ENCODE results near the gene USP14. TPM values are rescaled to one million over a fixed set of nuclear protein-coding genes. Genes with fewer than 3 reads are reported as not detected.
A peak's percentile ranks its signal among the peaks of the same experiment; 100 is the strongest.
"Not testable (repeated sequence)": the region's sequence is repeated elsewhere in the genome, so short reads cannot be mapped to it uniquely, and the experiment has no call there.

Gene USP14
- total RNA-seq, 1 donor from 2014 or later, result 98.4 TPM

DNA sequence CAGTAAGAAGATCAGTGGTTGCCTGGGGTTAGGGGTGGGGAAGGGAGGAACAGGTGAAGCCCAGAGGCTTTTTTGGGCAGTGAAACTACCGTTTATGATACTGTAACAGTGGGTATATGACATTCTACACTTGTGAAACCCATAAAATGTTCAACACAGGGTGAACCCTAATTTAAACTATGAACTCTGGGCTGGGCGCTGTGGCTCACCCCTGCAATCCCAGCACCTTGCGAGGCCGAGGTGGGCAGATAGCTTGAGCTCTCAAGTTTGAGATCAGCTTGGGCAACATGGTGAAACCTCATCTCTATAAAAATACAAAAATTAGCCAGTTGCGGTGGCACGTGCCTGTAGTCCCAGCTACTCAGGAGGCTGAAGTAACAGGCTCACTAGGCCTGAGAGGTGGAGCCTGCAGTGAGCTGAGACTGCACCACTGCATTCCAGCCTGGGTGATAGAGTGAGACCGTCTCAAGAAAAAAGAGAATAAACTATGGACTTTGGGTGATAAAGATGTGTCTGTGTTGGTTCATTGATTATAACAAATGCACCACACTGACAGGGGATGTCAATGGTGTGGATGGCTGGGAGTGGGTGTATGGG is 17.6 kb upstream of the USP14 start:
- H3K4me1 Mint-ChIP-seq (ENCODE audit: low read depth), result no peaks in the 10 kb centered on the region
- intact Hi-C loops (cut with micrococcal nuclease), result no loop called here
- no peaks in the 10 kb centered on the region for H3K27me3 Mint-ChIP-seq (ENCODE audit: low read depth)
- no peak overlapping the region for H3K27ac Mint-ChIP-seq
- no peaks in the 10 kb centered on the region for H3K9me3 Mint-ChIP-seq
- H3K4me3 Mint-ChIP-seq (ENCODE audit: low read depth), result no peak overlapping the region
- H3K36me3 Mint-ChIP-seq (ENCODE audit: low read depth), result no peaks in the 10 kb centered on the region
- no peak for DNase-seq (ENCODE audit: low spot score)

DNA sequence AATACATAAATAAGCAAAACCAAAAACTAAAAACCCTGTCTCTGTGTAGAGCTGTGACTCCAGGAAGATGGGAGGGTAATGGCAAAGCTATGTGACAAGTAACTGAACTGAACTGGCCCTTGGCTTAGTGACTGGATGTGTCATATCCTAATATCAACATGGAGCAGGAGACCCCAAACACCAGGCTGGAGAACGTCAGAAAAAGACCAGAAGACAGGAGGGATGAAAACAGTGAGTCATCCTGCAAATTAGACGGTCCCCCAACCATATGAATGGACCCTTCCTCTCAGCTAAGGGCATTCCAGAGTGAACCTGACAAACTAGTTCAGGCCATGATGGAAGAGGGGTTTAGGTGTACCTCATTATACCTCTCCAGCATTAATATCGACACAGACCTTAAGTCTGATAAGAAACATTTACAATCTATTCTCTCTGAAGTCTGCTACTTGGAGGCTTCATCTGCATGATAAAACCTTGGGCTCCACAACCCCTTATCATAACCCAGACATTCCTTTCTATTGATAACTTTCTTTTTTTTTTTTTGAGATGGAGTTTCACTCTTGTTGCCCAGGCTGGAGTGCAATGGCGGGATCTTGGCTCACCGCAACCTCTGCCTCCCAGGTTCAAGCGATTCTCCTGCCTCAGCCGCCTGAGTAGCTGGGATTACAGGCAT is 15.6 kb upstream of the USP14 start:
- H3K4me1 Mint-ChIP-seq (ENCODE audit: low read depth); intact Hi-C loops (cut with micrococcal nuclease): not testable (repeated sequence)

DNA sequence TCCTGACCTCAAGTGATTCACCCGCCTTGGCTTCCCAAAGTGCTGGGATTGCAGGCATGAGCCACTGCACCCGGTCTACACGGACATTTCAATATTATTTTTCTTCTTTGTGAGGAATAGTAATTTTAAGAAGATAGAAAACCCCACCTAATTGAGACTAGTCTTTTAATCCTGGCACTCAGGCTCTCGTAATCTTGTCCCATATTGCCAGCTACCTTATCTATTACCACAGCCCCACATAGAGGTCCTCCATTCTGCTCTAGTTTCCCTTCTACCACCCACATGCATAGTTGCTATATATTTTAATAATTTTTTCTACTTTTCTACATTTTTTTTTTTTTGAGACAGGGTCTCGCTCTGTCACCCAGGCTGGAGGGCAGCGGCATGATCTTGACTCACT is 9.5 kb upstream of the USP14 start:
- Mint-ChIP-seq H3K27ac (no peak overlapping the region), H3K36me3 (ENCODE audit: low read depth) (no peaks in the 10 kb centered on the region), H3K4me3 (ENCODE audit: low read depth) (no peak overlapping the region), H3K27me3 (ENCODE audit: low read depth) (peaks cover 11% of the 10 kb centered on the region), H3K9me3 (no peaks in the 10 kb centered on the region), H3K4me1 (ENCODE audit: low read depth) (no peaks in the 10 kb centered on the region)
- intact Hi-C loops (cut with micrococcal nuclease), result no loop called here
- DNase-seq (ENCODE audit: low spot score), result no peak

More for the DNA sequence above, 15.6 kb upstream of the USP14 start:
- DNase-seq (ENCODE audit: low spot score); H3K4me3 Mint-ChIP-seq (ENCODE audit: low read depth); H3K9me3 Mint-ChIP-seq; H3K27ac Mint-ChIP-seq; H3K36me3 Mint-ChIP-seq (ENCODE audit: low read depth); H3K27me3 Mint-ChIP-seq (ENCODE audit: low read depth): not testable (repeated sequence)

DNA sequence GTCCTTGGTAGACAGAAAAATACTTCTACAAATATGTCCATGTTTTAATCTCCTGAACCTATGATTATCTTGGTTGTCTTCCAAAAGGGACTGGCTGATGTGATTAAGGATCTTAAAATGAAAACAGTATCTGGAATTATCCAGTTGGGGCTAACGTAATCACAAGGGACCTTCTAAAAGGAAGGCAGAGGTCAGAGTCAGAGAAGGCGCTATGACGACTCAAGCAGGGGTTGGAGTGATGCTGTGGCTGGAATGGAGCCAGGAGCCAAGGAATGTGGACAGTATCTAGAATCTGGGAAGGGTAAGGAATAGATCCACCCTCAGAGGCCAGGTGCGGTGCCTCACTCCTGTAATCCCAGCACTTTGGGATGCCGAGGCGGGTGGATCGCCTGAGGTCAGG is 4.2 kb upstream of the USP14 start:
- Mint-ChIP-seq H3K9me3 (no peaks in the 10 kb centered on the region), H3K27me3 (ENCODE audit: low read depth) (peaks cover 10% of the 10 kb centered on the region), H3K36me3 (ENCODE audit: low read depth) (no peaks in the 10 kb centered on the region), H3K4me1 (ENCODE audit: low read depth) (peaks cover 2% of the 10 kb centered on the region), H3K27ac (no peak overlapping the region), H3K4me3 (ENCODE audit: low read depth) (no peak overlapping the region)
- no peak for DNase-seq (ENCODE audit: low spot score)
- intact Hi-C loops (cut with micrococcal nuclease), result no loop called here

DNA sequence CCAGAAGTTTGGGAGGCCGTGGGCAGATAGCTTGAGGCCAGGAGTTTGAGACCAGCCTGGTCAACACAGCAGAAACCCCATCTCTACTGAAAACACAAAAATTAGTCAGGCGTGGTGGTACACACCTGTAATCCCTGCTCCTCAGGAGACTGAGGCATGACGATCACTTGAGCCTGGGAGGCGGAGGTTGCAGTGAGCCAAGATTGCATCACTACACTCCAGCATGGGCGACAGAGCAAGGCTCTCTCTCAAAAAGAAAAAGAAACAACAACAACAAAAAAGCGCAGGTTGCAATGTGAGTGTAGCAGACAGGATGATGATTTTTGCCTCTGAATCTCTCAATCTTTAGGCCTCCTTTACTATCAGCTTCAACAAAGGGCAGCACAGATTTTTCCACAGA is 2.7 kb upstream of the USP14 start:
- intact Hi-C loops (cut with micrococcal nuclease), result loop anchor here (5.0 kb wide), 1 partner anchor 43 kb away; no protein-coding TSS in a partner anchor
- H3K27me3 Mint-ChIP-seq (ENCODE audit: low read depth), result peaks cover 10% of the 10 kb centered on the region
- no peak overlapping the region for H3K4me3 Mint-ChIP-seq (ENCODE audit: low read depth)

DNA sequence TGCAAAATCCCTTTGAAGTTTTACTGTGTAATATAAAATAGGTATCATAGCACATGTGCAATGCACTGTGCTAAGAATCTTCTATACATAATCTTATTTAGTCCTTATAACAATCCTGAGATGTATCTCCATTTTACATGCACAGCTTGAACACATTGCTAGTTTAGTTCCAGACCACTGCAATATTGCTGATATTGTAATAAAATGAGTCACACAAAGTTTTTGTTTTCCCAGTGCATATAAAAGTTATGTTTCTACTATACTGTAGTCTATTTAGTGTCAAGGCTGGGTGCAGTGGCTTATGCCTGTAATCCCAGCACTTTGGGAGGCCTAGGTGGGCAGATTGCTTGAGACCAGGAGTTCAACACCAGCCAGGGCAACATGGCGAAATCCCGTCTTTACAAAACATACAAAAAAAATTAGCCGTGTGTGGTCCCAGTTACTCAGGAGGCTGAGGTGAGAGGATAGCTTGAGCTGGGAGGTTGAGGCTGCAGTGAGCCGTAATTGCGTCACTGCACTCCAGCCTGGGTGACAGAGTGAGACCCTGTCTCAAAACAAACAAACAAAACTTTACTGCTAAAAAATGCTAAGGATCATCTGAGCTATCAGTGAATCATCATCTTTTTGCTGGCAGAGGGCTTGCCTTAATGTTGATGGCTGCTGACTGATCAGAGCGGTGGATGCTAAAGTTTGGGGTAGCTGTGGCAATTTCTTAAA is 1.7 kb upstream of the USP14 start:
- H3K9me3 Mint-ChIP-seq, result no peaks in the 10 kb centered on the region
- no peak for DNase-seq (ENCODE audit: low spot score)
- intact Hi-C loops (cut with micrococcal nuclease), result loop anchor here (5.0 kb wide), 1 partner anchor 44 kb away; no protein-coding TSS in a partner anchor
- no peak overlapping the region for H3K27ac Mint-ChIP-seq
- peaks cover 4% of the 10 kb centered on the region for H3K27me3 Mint-ChIP-seq (ENCODE audit: low read depth)
- H3K4me1 Mint-ChIP-seq (ENCODE audit: low read depth), result peaks cover 12% of the 10 kb centered on the region
- no peak overlapping the region for H3K4me3 Mint-ChIP-seq (ENCODE audit: low read depth)
- peaks cover 10% of the 10 kb centered on the region for H3K36me3 Mint-ChIP-seq (ENCODE audit: low read depth)

More for the DNA sequence above, 2.7 kb upstream of the USP14 start:
- peaks cover 8% of the 10 kb centered on the region for H3K4me1 Mint-ChIP-seq (ENCODE audit: low read depth)
- H3K36me3 Mint-ChIP-seq (ENCODE audit: low read depth), result peaks cover 3% of the 10 kb centered on the region
- H3K9me3 Mint-ChIP-seq, result no peaks in the 10 kb centered on the region
- no peak for DNase-seq (ENCODE audit: low spot score)
- no peak overlapping the region for H3K27ac Mint-ChIP-seq

DNA sequence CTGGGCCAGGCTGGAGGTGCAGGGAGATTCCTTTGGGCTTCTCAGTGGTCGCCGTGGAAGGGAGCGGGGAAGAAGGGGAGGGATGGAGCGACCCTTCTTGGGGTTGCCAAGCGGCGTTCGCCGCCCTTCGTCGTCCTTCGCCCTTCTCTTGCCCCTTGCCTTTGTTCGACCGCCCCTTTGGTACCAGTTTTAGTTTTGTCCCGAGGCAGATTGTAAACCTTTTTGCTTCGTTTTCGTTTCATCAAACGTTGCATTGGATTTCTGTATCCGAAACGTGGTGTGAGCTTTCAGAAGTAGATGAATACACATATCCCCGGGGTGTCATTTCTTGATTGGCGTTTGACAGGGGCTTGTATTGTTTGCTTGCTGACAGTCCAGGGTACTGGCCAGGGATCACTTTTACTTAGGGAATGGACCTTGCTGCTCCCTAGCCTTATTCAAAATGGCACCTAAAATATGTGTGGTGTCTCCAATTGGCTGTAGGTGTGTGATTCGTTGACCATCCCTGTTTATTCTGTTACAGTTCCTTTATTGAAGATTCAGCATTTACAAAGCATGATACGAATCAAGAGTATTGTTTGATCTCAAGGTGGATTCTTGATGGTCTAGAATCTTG is 788 bp downstream of the USP14 start:
- intact Hi-C loops (cut with micrococcal nuclease), result loop anchor here (2.0 to 5.0 kb wide), 2 partner anchors 47 to 654 kb away; partner anchors contain the start of gene YES1
- no peak for DNase-seq (ENCODE audit: low spot score)
- H3K4me1 Mint-ChIP-seq (ENCODE audit: low read depth), result peaks cover 21% of the 10 kb centered on the region
- peak overlapping the region; percentile 89 for H3K27ac Mint-ChIP-seq
- peaks cover 24% of the 10 kb centered on the region for H3K36me3 Mint-ChIP-seq (ENCODE audit: low read depth)
- peak overlapping the region; percentile 96 for H3K4me3 Mint-ChIP-seq (ENCODE audit: low read depth)
- H3K9me3 Mint-ChIP-seq, result no peaks in the 10 kb centered on the region
- H3K27me3 Mint-ChIP-seq (ENCODE audit: low read depth), result no peaks in the 10 kb centered on the region

DNA sequence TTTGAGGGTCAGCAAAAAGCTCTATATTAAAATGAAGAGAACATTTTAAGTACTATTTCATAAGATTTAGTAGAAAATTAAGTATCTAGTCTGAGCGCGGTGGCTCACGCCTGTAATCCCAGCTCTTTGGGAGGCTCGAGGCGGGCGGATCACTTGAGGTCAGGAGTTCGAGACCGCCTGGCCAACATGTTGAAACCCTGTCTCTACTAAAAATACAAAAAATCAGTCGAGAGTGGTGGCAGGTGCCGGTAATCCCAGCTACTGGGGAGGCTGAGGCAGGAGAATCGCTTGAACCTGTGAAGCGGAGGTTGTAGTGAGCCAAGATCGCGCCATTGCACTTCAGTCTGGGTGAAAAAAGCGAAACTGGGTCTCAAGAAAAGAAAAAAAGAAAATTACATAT is 1.6 kb downstream of the USP14 start:
- peak overlapping the region; percentile 96 for H3K4me3 Mint-ChIP-seq (ENCODE audit: low read depth)
- DNase-seq (ENCODE audit: low spot score), result no peak
- no peak overlapping the region for H3K27ac Mint-ChIP-seq

DNA sequence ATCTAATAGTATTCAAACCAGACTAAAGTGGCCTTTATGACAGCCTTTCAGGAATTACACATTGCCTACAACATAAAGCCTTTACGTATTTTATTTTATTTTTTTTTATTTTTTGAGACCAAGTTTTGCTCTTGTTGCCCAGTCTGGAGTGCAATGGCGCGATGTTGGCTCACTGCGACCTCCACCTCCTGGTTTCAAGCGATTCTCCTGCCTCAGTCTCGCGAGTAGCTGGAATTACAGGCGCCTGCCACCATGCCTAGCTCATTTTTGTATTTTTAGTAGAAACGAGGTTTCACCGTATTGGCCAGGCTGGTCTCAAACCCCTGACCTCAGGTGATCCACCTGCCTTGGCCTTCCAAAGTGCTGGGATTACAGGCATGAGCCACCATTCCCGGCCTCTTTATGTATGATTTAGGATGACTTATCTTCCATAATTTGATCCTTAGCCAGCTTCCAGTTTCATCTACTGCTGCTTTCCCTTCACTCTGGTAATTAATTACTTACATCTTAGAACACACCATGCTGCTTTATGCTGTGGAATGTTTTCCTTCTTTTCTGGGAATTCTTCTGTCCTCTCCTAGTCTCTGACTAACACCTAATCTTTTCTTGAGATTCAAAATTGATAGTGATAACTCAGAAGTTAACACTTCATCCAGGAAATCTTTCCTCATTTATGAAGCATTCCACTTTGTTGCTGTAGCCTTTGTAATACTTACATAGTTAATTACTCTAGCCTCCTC is 2.6 kb downstream of the USP14 start:
- Mint-ChIP-seq H3K36me3 (ENCODE audit: low read depth) (peaks cover 40% of the 10 kb centered on the region), H3K9me3 (no peaks in the 10 kb centered on the region), H3K4me3 (ENCODE audit: low read depth) (peak overlapping the region; percentile 51), H3K27me3 (ENCODE audit: low read depth) (no peaks in the 10 kb centered on the region), H3K27ac (no peak overlapping the region), H3K4me1 (ENCODE audit: low read depth) (peaks cover 21% of the 10 kb centered on the region)
- intact Hi-C loops (cut with micrococcal nuclease), result no loop called here
- no peak for DNase-seq (ENCODE audit: low spot score)

More for the DNA sequence above, 1.6 kb downstream of the USP14 start:
- intact Hi-C loops (cut with micrococcal nuclease), result loop anchor here (2.0 to 5.0 kb wide), 2 partner anchors 48 to 653 kb away; partner anchors contain the start of gene YES1
- no peaks in the 10 kb centered on the region for H3K27me3 Mint-ChIP-seq (ENCODE audit: low read depth)
- H3K4me1 Mint-ChIP-seq (ENCODE audit: low read depth), result peaks cover 21% of the 10 kb centered on the region
- H3K36me3 Mint-ChIP-seq (ENCODE audit: low read depth), result peaks cover 32% of the 10 kb centered on the region
- H3K9me3 Mint-ChIP-seq, result no peaks in the 10 kb centered on the region

DNA sequence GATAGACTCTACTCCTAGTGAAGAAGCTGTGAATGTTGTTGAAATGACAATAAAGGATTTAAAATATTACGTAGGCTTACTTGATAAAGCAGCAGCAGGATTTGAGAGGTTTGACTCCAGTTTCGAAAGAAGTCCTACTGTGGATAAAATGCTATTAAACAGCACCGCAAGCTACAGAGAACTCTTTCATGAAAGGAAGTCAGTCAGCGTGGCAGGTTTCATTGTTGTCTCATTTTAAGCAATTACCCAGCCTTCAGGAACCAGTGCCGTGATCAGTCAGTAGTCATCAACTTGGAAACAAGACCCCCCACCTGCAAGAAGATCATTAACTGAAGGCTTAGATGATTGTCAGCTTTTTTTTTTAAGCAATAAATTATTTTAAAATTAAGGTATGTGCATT is 14.0 kb downstream of the USP14 start:
- H3K4me3 Mint-ChIP-seq (ENCODE audit: low read depth), result no peak overlapping the region
- no peaks in the 10 kb centered on the region for H3K9me3 Mint-ChIP-seq
- peaks cover 2% of the 10 kb centered on the region for H3K4me1 Mint-ChIP-seq (ENCODE audit: low read depth)
- no peak for DNase-seq (ENCODE audit: low spot score)
- intact Hi-C loops (cut with micrococcal nuclease), result no loop called here
- H3K27me3 Mint-ChIP-seq (ENCODE audit: low read depth), result no peaks in the 10 kb centered on the region
- peaks cover 51% of the 10 kb centered on the region for H3K36me3 Mint-ChIP-seq (ENCODE audit: low read depth)
- no peak overlapping the region for H3K27ac Mint-ChIP-seq

DNA sequence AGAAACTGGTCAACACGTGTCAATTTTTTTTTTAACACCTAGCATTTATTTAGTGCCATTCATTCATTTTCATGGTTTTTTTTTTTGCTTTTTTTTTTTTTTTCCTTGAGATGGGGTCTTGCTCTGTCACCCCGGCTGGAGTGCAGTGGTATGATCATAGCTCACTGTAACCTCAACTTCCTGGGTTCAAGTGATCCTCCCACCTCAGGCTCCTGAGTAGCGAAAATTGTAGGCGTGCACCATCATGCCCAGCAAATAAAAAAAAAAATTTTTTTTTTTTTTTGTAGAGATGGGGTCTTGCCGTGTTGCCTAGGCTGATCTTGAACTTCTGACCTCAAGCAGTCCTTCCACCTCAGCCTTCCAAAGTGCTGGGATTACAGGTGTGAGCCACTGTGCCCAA is 21.1 kb downstream of the USP14 start:
- DNase-seq (ENCODE audit: low spot score), result no peak
- Mint-ChIP-seq H3K27ac (no peak overlapping the region), H3K9me3 (no peaks in the 10 kb centered on the region), H3K36me3 (ENCODE audit: low read depth) (peaks cover 59% of the 10 kb centered on the region), H3K27me3 (ENCODE audit: low read depth) (no peaks in the 10 kb centered on the region), H3K4me3 (ENCODE audit: low read depth) (no peak overlapping the region), H3K4me1 (ENCODE audit: low read depth) (peaks cover 16% of the 10 kb centered on the region)
- intact Hi-C loops (cut with micrococcal nuclease), result no loop called here

DNA sequence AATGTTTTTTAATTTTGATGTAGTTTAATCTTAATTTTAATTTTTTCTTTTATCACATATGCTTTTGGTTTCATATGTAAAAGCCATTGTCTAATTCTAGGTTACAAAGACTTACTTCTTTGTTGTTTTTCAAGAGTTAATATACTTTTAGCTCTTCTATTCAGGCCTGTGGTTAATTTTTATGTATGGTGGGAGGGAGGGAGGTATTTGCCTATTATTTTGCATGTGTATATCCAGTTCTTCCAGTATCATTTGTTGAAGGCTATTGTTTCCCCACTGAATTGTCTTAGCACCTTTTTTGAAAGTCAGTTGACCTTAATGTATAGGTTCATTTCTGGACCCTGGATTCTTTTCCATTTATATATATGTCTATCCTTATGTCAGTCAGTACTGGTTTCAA is 23.4 kb downstream of the USP14 start:
- intact Hi-C loops (cut with micrococcal nuclease), result no loop called here
- Mint-ChIP-seq H3K4me1 (ENCODE audit: low read depth) (peaks cover 14% of the 10 kb centered on the region), H3K27ac (no peak overlapping the region), H3K27me3 (ENCODE audit: low read depth) (no peaks in the 10 kb centered on the region), H3K36me3 (ENCODE audit: low read depth) (peaks cover 56% of the 10 kb centered on the region), H3K4me3 (ENCODE audit: low read depth) (no peak overlapping the region), H3K9me3 (no peaks in the 10 kb centered on the region)
- no peak for DNase-seq (ENCODE audit: low spot score)

Measured in activated T-helper 2 cell treated with anti-CD3 and anti-CD28 coated beads, Interferon-gamma antibody, Interleukin-2, Interleukin-4, amounts not matched to agents 10 μg/mL and 5 μg/mL and 100 μg/mL, durations not matched to agents 14 hours and 24 hours and 36 hours (primary cell).